Ovary (tissue), 9 donors: ENCODE results near the gene RALGPS1. TPM values are rescaled to one million over a fixed set of nuclear protein-coding genes. Genes with fewer than 3 reads are reported as not detected.

Experiments
- DNase-seq, 5 donors: peaks; one replicate each; pipeline ENCODE4 v3.0.0-alpha.2; 2019 to 2020
- H3K27ac ChIP-seq, 2 donors: fragments of 200-600 bp; one replicate each; pipeline versions ENCODE4 v1.5.1 to v1.8.0; 2019 to 2022
- H3K27me3 ChIP-seq: fragments of 200-600 bp; one replicate; pipeline ENCODE4 v1.8.0; 2022
- H3K36me3 ChIP-seq: fragments of 200-600 bp; sonication (generic); one replicate; pipeline ENCODE4 v1.5.1; 2019
- H3K4me1 ChIP-seq: one replicate; pipeline ENCODE4 v1.8.1; 2013; ENCODE audit warnings: mild to moderate bottlenecking, moderate library complexity; ENCODE audit not compliant: insufficient read depth
- H3K4me3 ChIP-seq: fragments of 200-600 bp; sonication (generic); one replicate; pipeline ENCODE4 v1.5.1; 2017
- H3K9me3 ChIP-seq, 2 donors: fragments of 200-600 bp in 1 of 2; sonication (generic) in 1 of 2; one replicate each; pipeline versions ENCODE4 v1.5.1 to v1.8.1; 2013 to 2019; ENCODE audit warnings: mild to moderate bottlenecking in 1 of 2, moderate library complexity in 1 of 2
- EP300 ChIP-seq: sonication (generic); formaldehyde crosslinking; IDR thresholded peaks from one replicate; pipeline ENCODE4 v1.6.1; 2017; ENCODE audit warnings: antibody characterized with exemption
- POLR2A ChIP-seq: fragments of 450-650 bp; IDR thresholded peaks from one replicate; pipeline ENCODE4 v1.6.1; 2017; ENCODE audit warnings: antibody characterized with exemption, mild to moderate bottlenecking, moderate library complexity
- WGBS, 3 donors: extraction: QIAGEN DNeasy Blood & Tissue Kit in 1 of 3; methylation state at CpG; one replicate each; pipeline versions ENCODE4 v1.1.5 to v1.1.7; 2013 to 2017; 5-methylcytosine and 5-hydroxymethylcytosine counted together
- intact Hi-C, 4 donors: fragments of 100-400 bp; cut with DNase I; formaldehyde crosslinking; loops; one replicate each; pipeline versions ENCODE4 v1.11.0 to v1.15.1; 2022 to 2023
- polyA plus RNA-seq, 2 donors: library from polyadenylated mRNA; stranded (reverse); fragments of 200-250 nt in 1 of 2; fragments of 350-450 nt in 1 of 2; fragmentation: Illumina TruSeq in 1 of 2; extraction: RNeasy Lipid Tissue Mini Kit (QIAGEN cat#74804) in 1 of 2; gene quantifications; one replicate each; pipeline ENCODE4 v1.2.3, GENCODE V29; 2013 to 2014
- total RNA-seq, 7 donors: library from RNA; depleted of rRNA in 2 of 7; stranded (reverse); fragments of >200 nt in 2 of 7; fragmentation: NEBNext Ultra II Directional in 3 of 7; extraction: Animal tissue kit (Norgen Biotek cat#: 25700) in 3 of 7; gene quantifications; one replicate each; pipeline versions ENCODE4 v1.1.0 to v1.2.4, GENCODE V29; 2016 to 2023
- TF ChIP-seq, protein P1 (sequence below), 3 donors: fragments of 450-650 bp in 2 of 3; fragments of 200-600 bp in 1 of 3; IDR thresholded peaks; one replicate each; pipeline versions ENCODE4 v1.5.1 to v1.8.0; 2016 to 2022; ENCODE audit warnings: antibody characterized with exemption in 3 of 3, mild to moderate bottlenecking in 1 of 3
- donor health status: DM: no; HTN: no; CAD: no; lungs with moderate emphysema.
- donor health status: DM: no; HTN: no; CAD: no.
- donor health status: Bipolar disorder and iron deficiency.
- donor health status: DM: yes; HTN: yes; CAD: no.
- donor health status: DM: no; HTN: no; CAD: no.
- donor health status: DM: yes; HTN: yes; CAD: no.

The RALGPS1 gene
- total and polyA plus RNA-seq, 9 donors, result 2.3 to 13.1 (median 6.9) TPM

DNA sequence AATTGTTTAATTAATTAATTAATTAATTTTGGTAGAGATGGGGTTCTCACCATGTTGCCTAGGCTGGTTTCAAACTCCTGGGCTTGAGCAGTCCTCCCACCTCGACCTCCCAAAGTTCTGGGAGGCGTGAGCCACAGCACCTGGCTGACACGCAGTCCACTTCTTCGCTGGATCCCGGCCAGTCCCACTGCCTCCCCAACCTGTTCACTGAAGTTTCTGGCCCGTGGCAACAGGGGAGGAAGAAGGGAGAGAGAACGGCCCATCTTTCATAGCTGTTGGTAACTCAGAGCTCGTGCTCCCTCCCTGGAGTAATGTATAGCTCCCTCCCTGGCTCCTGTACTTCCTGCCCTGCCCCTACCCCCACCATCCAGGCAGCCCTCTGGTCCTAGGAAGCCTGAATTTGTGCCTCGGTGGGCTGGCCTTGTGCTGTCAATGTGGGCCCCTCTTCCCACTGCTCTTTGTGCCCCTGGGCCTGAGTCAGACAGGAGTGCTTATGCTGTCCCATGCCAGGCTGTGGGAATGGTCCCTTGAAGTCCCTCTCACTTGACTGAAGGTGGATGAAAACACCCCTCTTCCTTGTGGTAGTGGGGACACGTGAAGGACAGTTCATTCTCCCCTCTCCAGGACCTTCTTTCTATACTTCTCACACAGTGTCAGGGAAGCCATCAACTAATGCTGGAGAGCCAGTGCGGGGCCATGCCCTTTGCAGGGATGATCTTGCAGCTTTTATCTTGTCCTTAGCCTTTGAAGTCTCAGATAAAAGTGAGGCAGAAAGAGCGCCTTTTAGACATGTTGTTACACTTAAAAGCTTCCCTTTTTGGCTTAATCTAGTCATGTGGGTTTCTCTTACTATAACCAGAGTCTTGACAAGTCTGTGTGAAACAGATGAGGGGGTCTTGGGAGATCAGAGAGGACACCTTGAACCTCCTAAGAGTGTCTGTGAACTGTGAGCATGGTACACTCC lies 169.8 kb downstream of the RALGPS1 start:
- DNase-seq, result peak in 1 of 5 donors; percentile 9
- 74 to 89% (median 82%) methylated on average over 12 of the region's 12 CpGs for WGBS, 3 donors
- intact Hi-C loops, result no loop called here

GRCh38 chr9:127085186-127085585 lies 170.6 kb downstream of the RALGPS1 start:
- intact Hi-C loops, result no loop called here
- Histone ChIP-seq H3K4me1 (peaks cover 7% of the 10 kb centered on the region), H3K27ac (no peak overlapping the region), H3K27me3 (no peaks in the 10 kb centered on the region), H3K4me3 (no peak overlapping the region), H3K9me3 (no peaks in the 10 kb centered on the region), H3K36me3 (no peaks in the 10 kb centered on the region)
- no peak for DNase-seq
- TF ChIP-seq, protein P1, sequence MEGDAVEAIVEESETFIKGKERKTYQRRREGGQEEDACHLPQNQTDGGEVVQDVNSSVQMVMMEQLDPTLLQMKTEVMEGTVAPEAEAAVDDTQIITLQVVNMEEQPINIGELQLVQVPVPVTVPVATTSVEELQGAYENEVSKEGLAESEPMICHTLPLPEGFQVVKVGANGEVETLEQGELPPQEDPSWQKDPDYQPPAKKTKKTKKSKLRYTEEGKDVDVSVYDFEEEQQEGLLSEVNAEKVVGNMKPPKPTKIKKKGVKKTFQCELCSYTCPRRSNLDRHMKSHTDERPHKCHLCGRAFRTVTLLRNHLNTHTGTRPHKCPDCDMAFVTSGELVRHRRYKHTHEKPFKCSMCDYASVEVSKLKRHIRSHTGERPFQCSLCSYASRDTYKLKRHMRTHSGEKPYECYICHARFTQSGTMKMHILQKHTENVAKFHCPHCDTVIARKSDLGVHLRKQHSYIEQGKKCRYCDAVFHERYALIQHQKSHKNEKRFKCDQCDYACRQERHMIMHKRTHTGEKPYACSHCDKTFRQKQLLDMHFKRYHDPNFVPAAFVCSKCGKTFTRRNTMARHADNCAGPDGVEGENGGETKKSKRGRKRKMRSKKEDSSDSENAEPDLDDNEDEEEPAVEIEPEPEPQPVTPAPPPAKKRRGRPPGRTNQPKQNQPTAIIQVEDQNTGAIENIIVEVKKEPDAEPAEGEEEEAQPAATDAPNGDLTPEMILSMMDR (IDR thresholded peaks at IDR 0.05), result no peak
- no peak for TF ChIP-seq EP300
- no peak for TF ChIP-seq POLR2A
- WGBS, 3 donors, result 94 to 99% (median 96%) methylated on average over 2 of the region's 2 CpGs

More for the DNA sequence above, 169.8 kb downstream of the RALGPS1 start:
- Histone ChIP-seq H3K4me3 (no peak overlapping the region), H3K27me3 (no peaks in the 10 kb centered on the region), H3K36me3 (no peaks in the 10 kb centered on the region), H3K9me3 (no peaks in the 10 kb centered on the region), H3K4me1 (peaks cover 2% of the 10 kb centered on the region), H3K27ac (no peak overlapping the region)
- TF ChIP-seq, protein P1 (IDR thresholded peaks at IDR 0.05), result no peak
- TF ChIP-seq POLR2A (no peak), EP300 (no peak)

DNA sequence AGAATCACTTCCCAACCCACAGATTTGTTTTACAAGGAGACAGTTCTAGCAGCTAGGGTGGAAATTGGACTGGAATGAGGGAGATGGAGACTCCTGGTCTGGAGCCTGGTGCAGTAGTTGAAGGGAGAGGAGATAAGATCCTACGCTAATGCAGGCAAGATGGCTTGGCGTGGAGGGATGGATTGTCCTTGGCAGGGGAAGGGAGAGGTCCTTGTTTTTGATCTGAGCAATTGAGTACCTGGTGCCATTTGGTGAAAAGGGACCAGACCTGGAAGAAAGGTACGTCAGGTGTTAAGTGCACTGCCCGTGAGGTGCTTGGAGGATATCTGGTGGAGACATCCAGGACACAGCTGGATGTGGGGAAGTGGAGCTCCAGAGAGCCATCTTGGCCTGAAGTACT lies 172.2 kb downstream of the RALGPS1 start:
- Histone ChIP-seq H3K4me1 (peaks cover 21% of the 10 kb centered on the region), H3K27ac (no peak overlapping the region), H3K27me3 (no peaks in the 10 kb centered on the region), H3K9me3 (no peaks in the 10 kb centered on the region), H3K4me3 (no peak overlapping the region), H3K36me3 (no peaks in the 10 kb centered on the region)
- peak in 1 of 5 donors; percentile 11 for DNase-seq
- TF ChIP-seq, protein P1 (IDR thresholded peaks at IDR 0.05), result no peak
- no peak for TF ChIP-seq EP300
- TF ChIP-seq POLR2A, result no peak
- intact Hi-C loops, result no loop called here
- 96 to 98% (median 97%) methylated on average over 4 of the region's 4 CpGs for WGBS, 3 donors

GRCh38 chr9:127087411-127087810 lies 172.8 kb downstream of the RALGPS1 start:
- H3K36me3 ChIP-seq, result no peaks in the 10 kb centered on the region
- 90 to 93% (median 92%) methylated on average over 6 of the region's 6 CpGs for WGBS, 3 donors
- no peaks in the 10 kb centered on the region for H3K9me3 ChIP-seq
- DNase-seq, result peak in 1 of 5 donors; percentile 24
- no peak overlapping the region for H3K4me3 ChIP-seq
- peaks cover 22% of the 10 kb centered on the region for H3K4me1 ChIP-seq
- TF ChIP-seq POLR2A, result no peak
- TF ChIP-seq, protein P1 (IDR thresholded peaks at IDR 0.05), result no peak
- TF ChIP-seq EP300, result no peak
- H3K27me3 ChIP-seq, result no peaks in the 10 kb centered on the region
- intact Hi-C loops, result no loop called here
- H3K27ac ChIP-seq, result no peak overlapping the region
